HG03045 (cell line): ENCODE measurements around the gene NRG2.

ENCODE experiments used
- ATAC-seq: cut with Tn5 transposase; IDR thresholded peaks from one replicate; pipeline ENCODE4 v1.9.1; 2021; ENCODE audit warnings: mild to moderate bottlenecking, moderate library complexity; ENCODE audit not compliant: unreplicated experiment

NRG2 gene

DNA sequence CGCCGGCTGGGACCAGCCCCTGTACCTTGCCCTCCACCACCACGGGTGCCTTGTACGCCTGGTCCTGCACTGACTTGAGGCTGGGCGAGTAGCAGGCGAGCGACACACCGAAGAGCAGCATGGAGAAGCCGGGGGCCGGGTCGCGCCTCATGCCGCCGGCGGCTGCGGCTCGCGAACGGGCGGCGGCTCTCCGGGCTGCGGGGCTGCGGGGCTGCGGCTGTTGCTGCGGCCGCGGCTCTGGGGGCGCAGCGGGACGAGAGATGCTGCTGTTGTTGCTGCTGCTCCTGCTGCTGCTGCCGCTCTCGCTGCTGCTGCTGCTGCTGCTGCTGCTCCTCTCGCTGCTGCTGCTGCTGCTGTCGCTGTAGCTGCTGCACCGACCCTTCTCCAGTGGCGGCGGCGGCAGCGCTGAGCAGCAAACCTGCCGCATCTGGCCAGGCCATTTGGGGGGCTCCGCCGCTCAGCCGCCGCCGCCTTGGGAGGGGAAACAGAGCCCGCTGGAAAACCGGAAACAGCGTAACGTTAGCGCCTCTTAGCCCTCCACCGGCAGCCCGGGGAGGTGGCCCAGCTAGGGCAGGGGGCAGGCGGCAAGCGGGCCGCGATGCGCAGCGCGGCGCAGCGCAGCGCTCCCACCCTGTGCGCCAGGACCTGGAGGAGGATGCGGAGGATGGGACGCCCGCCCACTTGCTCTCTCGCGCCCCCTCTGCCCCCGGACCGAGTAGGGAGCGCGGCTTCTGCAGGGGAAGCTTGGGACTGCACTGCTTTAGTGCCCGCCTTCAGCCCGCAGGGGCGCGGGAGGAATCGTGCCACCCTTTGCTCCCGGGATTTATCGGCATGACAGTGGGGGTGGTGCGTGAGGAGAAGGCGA lies at the start of gene NRG2:
Gene NRG2 (minus strand): TSS at position 657 of the 865 bp plus-strand sequence.
- ATAC-seq: peak; percentile 61

DNA sequence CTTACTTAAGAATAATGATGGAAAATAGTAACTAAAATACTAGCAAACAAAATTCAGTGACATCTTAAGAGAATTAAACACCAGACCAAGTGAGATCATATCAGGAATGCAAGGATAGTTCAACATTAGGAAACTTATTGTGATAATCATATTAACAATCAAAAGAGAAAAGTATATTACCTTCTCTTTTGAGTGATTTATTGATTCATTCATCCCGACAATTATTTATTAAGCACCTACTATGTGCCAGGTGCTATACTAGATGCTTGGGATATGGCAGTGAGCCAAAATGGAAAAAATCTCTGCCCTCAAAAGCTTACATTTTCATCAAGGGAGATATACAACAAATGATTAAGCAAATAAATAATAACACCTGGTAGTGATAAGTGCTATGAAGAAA lies 47.2 kb upstream of the NRG2 start:
- ATAC-seq: no peak

DNA sequence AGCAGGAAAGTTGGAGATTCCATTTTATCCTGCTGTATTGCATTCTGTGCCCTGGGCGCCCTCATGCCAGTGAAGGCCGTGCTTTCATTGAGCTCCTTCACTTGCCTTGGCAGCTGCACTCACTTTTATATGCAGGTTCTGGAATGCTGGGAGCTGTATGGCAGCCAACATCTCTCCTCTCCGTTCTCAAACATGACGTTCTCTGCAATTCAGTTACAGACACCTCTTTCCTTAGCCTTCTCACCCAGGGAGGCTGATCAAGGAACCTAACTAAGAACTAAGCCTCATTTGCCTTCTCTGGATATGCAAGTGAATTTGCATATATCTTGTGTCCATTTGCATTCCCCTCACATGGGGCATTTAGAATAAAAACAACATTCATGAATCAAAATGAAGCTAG lies 41.4 kb upstream of the NRG2 start:
- no peak for ATAC-seq

DNA sequence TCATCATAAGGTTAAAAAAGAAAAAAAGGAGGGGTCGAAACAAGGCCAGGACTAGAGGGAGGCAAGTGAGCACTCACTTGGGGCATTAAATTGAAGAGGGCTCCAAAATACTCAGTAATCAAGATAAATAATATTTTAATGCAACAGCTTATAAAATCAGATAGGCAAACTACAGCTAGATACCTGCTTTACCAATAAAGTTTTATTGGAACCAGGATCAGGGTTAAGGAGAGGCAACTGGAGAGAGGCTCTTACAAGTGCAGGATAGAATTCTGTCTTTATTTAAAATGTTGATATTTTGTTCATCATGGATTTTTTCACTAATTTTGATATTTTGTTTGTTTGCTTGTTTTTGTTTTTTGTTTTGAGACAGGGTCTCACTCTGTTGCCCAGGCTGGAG lies 40.6 kb upstream of the NRG2 start:
- ATAC-seq: no peak

DNA sequence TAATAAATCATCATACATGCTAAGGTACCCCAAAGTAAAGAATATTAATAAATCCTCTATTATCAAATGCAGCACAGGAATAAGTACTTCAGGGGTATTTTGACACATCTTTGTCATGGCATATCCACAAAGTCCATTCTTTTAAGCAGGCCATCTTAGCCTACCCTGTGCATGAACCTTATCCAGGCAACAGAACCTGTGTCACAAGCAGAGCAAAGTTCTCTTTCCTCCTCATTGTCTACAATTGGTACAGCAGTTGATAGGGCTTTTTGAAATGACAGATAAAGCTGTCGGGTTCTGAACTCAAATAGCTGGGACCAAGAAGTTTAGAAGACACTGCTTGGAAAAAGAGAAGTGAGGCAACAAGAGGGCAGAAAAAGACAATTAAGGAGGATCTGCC lies 40.0 kb upstream of the NRG2 start:
- ATAC-seq: no peak

DNA sequence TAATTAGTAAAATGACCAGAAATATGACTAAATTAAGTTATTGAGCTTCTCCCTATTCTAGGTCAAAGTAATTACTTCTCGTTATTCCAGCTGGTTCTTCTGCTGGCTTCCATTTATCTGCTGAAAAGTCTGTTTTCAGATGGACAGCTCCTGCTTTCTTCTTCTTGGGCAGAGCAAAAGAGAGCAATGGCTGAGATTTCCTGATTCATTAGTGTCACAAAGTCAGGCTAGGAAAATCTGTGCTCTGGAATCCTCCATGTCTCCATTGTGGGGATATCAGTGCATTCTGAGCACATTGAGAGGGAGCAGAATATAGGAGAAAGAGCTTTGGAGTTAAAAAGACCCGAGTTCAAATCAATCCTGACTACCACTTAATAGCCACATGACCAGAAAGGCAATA lies 33.7 kb upstream of the NRG2 start:
- no peak for ATAC-seq

DNA sequence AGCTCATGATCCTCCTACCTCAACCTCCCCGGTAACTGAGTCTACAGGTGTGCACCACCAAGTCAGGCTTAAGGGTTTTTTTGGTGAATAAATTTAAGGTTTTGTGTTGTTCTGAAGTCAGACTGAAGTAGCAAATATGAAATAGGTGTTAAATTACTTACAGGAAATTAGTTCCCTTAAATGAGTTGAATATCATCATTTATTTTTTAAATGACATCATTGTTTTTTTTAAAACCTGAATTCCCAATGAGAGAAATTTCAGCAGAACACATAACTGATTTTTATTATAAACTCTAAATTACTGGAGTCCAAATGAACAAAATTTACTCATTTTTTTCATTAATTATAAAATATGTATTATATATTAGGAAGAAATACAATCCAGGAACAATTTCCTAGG lies 33.0 kb upstream of the NRG2 start:
- ATAC-seq: no peak

DNA sequence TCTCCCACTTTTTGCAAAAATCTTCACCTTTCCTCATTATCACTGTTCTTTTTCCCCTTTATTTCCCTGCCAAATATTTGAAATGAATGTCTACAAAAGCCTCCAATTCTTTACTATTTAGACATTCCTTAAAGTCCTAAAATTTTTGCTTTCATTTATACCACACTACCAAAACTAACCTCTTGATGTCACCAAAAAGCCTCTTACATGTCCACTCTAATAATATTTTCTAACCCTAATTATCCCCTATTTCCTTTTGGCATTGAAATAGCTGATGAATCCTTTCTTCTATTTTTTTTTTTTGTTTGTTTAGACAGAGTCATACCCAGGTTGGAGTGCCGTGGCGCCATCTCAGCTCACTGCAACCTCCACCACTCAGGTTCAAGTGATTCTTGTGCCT lies 32.3 kb upstream of the NRG2 start:
- ATAC-seq: no peak

DNA sequence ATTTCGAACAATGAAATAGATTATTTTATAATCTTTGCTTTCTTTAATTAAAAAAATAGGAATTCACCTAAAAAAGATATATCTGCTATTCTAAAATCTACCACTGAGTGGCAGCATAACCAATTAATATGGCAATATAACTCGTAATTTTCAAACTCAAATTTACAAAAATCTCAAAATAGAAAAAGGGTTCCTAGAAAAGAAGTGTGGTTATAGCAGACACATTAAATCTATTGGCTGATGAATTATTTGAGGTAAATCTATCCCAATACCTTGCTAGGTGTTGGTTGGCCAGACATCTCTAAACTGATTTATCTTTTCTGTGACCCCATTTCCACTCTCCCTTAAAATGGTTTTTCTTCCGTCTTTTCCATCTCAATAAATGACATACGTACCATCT lies 30.2 kb upstream of the NRG2 start:
- ATAC-seq: no peak

DNA sequence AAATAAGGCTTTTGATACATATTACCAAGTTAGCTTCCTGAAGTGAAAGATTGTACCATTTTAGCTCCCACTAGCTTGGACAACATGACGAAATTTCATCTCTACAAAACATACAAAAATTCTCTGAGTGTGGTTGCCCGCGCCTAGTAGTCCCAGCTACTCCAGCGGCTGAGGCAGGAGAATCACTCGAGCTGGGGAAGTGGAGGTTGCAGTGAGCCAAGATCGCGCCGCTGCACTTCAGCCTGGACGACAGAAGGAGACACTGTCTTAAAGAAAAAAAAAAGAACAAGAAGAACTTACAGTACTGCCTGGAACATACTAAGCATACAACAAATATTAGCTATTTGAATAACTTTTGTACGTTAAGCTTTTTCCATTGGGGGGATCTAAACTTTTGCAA lies 29.7 kb upstream of the NRG2 start:
- ATAC-seq: no peak

DNA sequence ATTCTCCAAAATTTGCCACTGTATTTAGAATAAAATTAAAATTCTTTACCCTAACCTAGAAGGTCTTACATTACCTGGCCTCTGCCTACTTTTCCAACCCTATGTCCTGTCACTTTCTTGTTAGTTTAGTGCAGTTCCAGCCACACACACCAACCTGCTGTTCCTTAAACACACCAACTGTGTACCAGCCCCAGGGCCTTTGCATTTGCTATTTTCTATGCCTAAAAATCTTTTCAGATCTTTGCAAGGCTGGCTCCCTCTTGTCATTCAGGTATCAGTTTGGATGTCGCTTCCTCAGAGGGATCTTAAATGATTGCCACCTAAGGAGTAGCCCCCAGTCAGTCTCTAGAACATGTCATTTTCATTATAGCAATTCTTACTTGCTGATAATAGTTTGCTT lies 17.7 kb upstream of the NRG2 start:
- no peak for ATAC-seq

DNA sequence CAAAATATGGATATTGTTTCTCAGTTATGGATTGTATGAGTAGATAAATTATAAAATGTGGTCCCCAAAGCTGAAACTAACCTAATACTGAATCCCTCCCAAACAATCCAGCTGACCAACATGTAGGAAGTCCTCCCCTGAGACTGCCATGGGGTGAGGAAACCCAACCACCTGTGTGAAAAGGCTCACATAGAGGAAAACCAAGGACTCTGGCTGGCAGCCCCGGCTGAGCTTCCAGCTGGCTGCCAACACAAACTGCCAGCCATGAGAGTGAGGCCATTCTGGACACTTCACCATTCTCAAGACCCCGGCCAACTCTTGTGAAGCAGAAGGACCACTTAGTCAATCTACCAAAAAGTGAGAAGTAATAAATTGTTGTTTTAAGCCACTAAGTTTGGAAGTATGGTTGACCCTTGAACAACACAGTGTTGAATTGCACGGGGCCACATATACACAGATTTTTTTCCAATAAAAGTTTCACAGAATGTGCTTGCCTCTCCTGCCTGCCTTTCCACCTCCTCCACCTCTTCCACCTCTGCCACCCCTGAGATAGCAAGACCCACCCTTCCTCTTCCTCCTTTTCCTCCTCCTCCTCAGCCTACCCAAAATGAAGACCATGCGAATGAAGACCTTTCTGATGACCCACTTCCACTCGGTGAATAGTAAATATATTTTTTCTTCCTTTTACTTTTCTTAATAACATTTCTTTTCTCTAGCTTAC lies 15.3 kb upstream of the NRG2 start:
- ATAC-seq: no peak

DNA sequence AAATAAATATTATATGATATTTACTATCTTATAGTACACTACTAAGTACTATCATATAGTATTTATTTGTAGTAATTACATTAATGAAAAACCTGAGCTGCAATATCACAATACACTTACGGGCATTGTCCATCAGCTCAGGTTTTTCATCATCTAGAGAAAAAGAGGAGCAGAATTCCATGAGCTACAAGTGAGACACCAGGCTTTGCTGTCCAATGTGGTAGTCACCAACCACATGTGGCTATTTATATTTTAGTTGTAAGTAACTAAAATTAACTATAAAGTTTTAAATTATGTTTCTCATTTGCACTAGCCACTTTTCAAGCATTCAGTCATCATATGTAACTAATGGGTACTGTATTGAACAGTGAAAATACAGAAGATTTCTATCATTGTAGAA lies 13.8 kb upstream of the NRG2 start:
- no peak for ATAC-seq

DNA sequence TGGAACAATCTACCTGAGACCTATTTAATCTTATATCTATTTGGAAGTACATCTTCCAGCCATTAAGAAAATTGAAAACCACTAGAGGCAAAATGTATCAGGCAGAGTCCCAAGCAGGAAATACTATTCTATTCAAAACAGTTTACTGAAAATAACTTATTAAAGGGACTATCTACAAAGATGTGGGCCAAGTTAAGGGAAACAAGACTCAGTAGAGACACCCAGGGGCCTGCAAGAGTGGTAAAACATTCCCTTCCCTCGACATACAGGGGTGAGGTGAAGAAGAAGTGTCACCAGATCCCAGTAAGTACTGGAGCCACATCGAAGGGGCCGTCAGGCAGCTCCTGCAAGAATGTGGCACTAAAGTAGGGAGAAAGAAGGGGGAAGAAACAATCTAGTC lies 12.1 kb upstream of the NRG2 start:
- ATAC-seq: no peak

DNA sequence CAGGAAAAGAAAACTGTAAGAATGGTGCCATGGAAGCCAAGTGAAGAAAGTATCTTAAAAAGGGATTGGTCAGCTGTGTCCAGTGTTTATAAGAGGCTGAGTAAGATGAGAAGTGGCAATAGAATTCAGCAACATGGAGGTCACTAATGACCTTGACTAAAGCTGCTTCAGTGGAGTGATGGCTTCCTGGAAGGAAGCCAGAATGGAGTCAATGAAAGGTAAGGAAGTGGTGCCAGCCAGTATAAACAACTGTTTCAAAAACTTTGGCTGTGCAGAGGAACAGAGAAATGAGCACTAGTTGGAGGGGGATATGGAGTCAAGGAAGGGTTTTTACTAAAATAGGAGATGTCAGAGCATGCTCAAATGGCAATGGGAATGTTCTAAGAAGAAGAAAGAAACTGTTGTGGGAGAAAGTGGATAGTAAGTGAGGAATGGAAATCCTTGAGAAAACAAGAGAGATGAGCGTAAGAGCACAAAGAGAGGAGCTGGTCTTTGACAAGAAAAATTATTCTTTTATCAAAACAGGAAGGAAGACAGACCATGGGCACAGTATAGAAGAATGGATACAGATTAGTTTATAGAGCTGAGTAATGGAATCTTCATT lies 11.1 kb upstream of the NRG2 start:
- no peak for ATAC-seq

DNA sequence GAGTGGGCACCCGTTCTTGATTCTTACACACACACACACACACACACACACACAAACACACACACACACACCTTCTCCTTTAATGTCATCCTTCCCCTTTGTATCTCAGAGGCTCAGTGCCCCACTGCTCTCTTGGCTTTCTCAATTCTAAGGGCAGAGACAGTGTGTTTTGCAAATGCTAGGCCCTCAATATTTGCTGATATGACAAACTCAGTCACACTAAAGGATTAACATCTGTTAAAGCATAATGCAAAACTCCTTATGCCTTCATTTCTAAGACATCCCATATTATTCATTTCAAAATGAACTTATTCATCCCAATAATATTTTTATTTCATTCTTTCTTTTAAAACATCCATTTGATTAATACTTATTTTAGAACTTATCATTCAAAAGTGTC lies 8.9 kb upstream of the NRG2 start:
- ATAC-seq: no peak

DNA sequence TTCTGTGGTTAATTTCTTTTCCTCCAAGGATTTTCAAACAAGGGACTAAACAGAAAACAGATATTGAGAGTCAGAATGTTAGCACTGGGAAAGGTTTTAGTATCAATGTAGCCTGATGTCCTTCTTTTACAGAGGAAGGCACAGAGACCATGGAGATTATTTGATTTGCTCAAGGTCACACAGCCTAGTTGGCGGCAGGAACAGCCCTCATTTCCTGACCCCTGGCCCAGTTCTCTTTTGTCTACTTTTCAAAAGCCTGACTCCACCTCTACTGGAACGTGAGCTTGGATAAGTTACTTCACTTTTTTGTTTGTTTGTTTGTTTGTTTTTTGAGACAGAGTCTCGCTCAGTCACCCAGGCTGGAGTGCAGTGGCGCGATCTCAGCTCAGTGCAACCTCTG lies 6.6 kb upstream of the NRG2 start:
- no peak for ATAC-seq

DNA sequence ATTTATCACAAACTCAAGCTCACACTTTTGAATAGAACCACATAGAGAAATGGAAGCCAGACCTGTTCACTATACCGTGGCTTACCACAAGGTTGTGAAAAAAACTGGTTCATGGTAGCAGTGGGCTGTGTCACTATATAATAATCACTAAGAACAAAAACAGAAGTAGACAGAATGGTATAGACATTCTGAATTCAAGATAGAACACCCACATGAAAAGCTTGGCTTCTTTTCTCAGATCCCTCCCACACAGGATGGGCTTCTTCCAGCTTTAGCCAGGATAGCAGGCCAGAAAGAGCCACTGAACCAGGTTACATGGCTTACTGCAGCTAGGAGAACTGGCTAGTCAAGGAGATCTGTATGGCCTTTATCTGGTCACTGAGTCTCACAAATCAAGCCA lies 6.1 kb upstream of the NRG2 start:
- no peak for ATAC-seq

DNA sequence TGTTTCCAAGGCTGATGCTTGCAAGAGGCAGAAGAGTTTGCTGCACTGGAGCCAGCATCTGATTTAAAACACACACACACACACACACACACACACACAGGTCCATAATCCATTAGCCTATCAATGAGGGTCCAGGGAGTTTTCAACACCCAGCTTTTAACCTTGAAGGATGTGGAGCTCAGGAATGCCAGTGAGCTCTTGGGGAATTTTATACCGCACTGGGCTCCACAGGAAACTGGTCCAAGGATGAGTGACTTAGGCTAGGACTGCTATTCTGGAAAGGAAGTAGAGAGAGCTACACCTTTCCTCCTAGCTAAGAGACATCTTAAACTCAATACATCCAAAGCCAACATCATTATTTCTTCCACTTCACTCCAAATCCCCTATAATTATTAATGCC lies 942 bp upstream of the NRG2 start:
- ATAC-seq: no peak

DNA sequence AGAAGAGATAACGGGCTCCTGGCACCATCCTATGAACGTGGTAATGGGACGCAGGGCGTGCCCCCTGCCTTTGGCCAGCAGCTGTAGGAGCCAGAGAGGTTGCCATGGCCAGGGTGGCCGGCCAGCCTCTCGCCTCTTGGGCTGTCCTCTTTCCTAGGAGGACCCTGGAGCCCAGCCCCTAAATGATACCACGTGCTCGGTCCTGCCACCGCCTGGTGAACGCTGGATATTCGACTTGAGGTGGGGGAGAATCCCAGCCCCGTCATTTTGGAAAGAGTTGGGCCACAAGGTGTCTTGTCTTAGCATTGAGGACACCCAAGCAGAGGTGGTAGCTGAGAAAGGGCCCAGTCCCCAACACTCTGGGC lies 391 bp upstream of the NRG2 start:
- no peak for ATAC-seq

DNA sequence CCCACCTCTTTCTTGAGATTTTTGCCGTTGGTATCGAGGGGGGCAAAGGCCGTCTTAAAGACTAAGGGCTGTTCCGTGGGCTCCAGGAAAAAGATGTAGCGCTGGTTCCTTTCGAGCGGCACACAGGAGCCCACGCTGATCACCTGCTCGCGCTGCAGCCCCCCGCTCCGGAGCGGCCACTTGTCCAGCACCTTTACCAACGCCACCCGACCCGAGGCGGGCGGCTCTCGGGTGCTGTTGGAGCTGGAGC lies 781 bp downstream of the NRG2 start:
- ATAC-seq: no peak
